ENCODE results near the gene BEAN1.

Gene BEAN1

GRCh38 chr16:66380421-66380820, 46.7 kb upstream of the BEAN1 start:
- Histone ChIP-seq H3K27ac (no peak overlapping the region), H3K9me3 (ENCODE audit: control insufficient read depth, low read length) (no peaks in the 10 kb centered on the region), H3K4me3 (ENCODE audit: low read depth, low read length) (no peak overlapping the region), H3K4me2 (ENCODE audit: low read length) (no peak overlapping the region), H3K4me1 (peaks cover 9% of the 10 kb centered on the region), H3K27me3 (ENCODE audit: control insufficient read depth, insufficient read depth, low read length) (no peaks in the 10 kb centered on the region), H3K36me3 (ENCODE audit: control insufficient read depth, insufficient read depth, low read length) (no peaks in the 10 kb centered on the region), H3K79me2 (no peaks in the 10 kb centered on the region), H3K9ac (no peak overlapping the region), H2AFZ (no peak overlapping the region)
- TF ChIP-seq CTCF (IDR thresholded peaks at IDR 0.05): no peak

DNA sequence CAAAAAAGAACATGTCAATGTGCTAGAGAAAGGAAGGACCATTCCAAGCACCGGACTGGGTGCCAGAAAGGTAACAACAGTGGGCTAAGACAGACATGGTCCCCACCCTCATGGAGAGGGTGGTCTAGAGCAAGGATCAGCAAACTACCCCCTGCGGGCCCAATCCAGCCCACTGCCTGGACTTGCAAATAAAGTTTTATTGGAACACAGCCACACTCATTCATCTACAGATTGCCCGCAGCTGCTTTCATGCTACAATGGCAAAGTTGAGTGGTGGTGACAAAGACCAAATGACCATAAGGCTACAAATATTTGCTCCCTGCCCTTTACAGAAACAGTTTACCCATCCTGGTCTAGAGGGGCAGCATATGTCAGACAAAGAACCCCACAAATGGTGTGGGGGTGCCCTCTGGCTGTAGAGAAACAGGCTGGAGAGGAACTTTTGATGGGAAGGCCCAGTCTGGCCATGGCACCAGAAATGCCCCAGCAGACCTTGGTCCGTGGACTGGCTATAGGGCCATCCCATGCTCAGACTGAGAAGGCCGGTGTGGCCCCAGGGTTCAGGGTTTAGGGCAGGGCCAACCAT, 45.4 kb upstream of the BEAN1 start:
- no peak overlapping the region for H2AFZ ChIP-seq
- no peaks in the 10 kb centered on the region for H3K27me3 ChIP-seq (ENCODE audit: control insufficient read depth, insufficient read depth, low read length)
- TF ChIP-seq CTCF (IDR thresholded peaks at IDR 0.05): no peak
- no peak overlapping the region for H3K4me3 ChIP-seq (ENCODE audit: low read depth, low read length)
- no peaks in the 10 kb centered on the region for H3K79me2 ChIP-seq
- H3K27ac ChIP-seq: peak overlapping the region; percentile 62
- no peak overlapping the region for H3K4me2 ChIP-seq (ENCODE audit: low read length)
- peaks cover 9% of the 10 kb centered on the region for H3K4me1 ChIP-seq
- H3K36me3 ChIP-seq (ENCODE audit: control insufficient read depth, insufficient read depth, low read length): no peaks in the 10 kb centered on the region
- H3K9ac ChIP-seq: no peak overlapping the region
- no peaks in the 10 kb centered on the region for H3K9me3 ChIP-seq (ENCODE audit: control insufficient read depth, low read length)

DNA sequence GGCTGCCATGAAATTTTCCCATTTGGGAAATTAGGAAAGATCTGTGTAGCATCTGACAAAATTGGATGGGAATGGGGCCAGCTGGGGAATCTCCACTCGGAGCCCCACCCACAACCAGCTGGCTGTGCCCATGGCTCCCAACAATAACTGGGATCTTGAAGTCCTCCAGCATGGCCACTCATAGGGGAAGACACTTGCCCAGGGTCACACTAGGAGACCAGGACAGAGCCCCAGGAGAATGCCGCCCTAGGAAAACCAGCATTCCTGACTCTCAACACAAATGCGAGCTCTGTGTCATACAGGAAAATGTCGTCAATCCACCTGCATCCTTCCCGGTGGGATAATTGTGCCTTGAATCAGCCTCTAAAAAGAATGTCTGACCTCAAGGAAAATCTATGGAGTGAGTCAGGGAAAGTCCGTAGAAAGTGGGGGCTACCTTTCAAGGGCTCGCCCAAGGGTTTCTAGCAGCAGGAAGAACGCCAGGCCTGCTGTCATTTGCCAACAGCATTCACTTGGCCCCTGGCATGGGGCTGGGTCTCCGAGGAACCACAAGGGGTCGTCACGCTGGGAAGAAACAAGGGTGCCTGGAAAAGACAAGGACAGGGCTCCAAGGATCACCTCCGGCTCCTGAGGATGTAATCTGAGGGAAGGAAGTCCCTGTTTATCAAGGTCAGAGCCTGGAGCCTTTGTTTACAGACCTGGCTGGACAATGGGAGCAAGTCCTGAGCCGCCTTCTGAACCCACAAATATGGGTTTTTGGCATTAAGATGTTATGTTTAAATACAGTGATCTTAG, 44.7 kb upstream of the BEAN1 start:
- Histone ChIP-seq H3K9me3 (ENCODE audit: control insufficient read depth, low read length) (no peaks in the 10 kb centered on the region), H3K79me2 (no peaks in the 10 kb centered on the region), H2AFZ (no peak overlapping the region), H3K9ac (no peak overlapping the region), H3K36me3 (ENCODE audit: control insufficient read depth, insufficient read depth, low read length) (no peaks in the 10 kb centered on the region), H3K4me3 (ENCODE audit: low read depth, low read length) (no peak overlapping the region), H3K27me3 (ENCODE audit: control insufficient read depth, insufficient read depth, low read length) (no peaks in the 10 kb centered on the region), H3K27ac (peak overlapping the region; percentile 62), H3K4me2 (ENCODE audit: low read length) (no peak overlapping the region), H3K4me1 (peaks cover 9% of the 10 kb centered on the region)
- no peak for TF ChIP-seq CTCF (IDR thresholded peaks at IDR 0.05)

DNA sequence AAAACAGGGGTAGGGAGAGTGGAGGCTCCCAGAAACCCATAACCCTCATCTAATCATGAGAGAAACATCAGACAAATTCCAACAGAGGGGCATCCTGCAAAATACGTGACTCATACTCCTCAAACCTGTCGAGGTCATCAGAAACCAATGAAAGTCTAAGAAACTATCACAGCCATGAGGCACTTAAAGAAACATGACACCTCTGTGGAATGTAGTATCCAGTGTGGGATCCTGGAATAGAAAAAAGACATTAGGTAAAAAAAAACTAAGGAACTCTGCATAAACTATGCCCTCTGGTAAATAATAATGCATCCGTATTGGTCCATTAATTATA, 44.2 kb upstream of the BEAN1 start:
- Histone ChIP-seq H3K79me2 (no peaks in the 10 kb centered on the region), H3K4me2 (ENCODE audit: low read length) (no peak overlapping the region), H3K4me3 (ENCODE audit: low read depth, low read length) (no peak overlapping the region), H3K27ac (peak overlapping the region; percentile 62), H3K27me3 (ENCODE audit: control insufficient read depth, insufficient read depth, low read length) (no peaks in the 10 kb centered on the region), H3K9ac (no peak overlapping the region), H2AFZ (no peak overlapping the region), H3K4me1 (peaks cover 9% of the 10 kb centered on the region), H3K36me3 (ENCODE audit: control insufficient read depth, insufficient read depth, low read length) (no peaks in the 10 kb centered on the region), H3K9me3 (ENCODE audit: control insufficient read depth, low read length) (no peaks in the 10 kb centered on the region)
- no peak for TF ChIP-seq CTCF (IDR thresholded peaks at IDR 0.05)

GRCh38 chr16:66383551-66383950, 43.5 kb upstream of the BEAN1 start:
- Histone ChIP-seq H3K9ac (no peak overlapping the region), H3K36me3 (ENCODE audit: control insufficient read depth, insufficient read depth, low read length) (no peaks in the 10 kb centered on the region), H2AFZ (no peak overlapping the region), H3K27me3 (ENCODE audit: control insufficient read depth, insufficient read depth, low read length) (no peaks in the 10 kb centered on the region), H3K79me2 (no peaks in the 10 kb centered on the region), H3K9me3 (ENCODE audit: control insufficient read depth, low read length) (no peaks in the 10 kb centered on the region), H3K27ac (no peak overlapping the region), H3K4me1 (peaks cover 9% of the 10 kb centered on the region), H3K4me2 (ENCODE audit: low read length) (no peak overlapping the region), H3K4me3 (ENCODE audit: low read depth, low read length) (no peak overlapping the region)
- no peak for TF ChIP-seq CTCF (IDR thresholded peaks at IDR 0.05)
